ENCODE data around the gene KIRREL3.

- TF ChIP-seq EZH2 (IDR thresholded peaks at IDR 0.05) = no peak
- no peak for TF ChIP-seq POLR2AphosphoS5 (IDR thresholded peaks at IDR 0.05; ENCODE audit: borderline replicate concordance, low read depth, low read length)
These were observed 481.4 kb downstream of the KIRREL3 start for GRCh38 chr11:126518972-126519690.

Data from SK-N-MC (cell line).